Measurements from ENCODE around the gene AK4.

Gene AK4

DNA sequence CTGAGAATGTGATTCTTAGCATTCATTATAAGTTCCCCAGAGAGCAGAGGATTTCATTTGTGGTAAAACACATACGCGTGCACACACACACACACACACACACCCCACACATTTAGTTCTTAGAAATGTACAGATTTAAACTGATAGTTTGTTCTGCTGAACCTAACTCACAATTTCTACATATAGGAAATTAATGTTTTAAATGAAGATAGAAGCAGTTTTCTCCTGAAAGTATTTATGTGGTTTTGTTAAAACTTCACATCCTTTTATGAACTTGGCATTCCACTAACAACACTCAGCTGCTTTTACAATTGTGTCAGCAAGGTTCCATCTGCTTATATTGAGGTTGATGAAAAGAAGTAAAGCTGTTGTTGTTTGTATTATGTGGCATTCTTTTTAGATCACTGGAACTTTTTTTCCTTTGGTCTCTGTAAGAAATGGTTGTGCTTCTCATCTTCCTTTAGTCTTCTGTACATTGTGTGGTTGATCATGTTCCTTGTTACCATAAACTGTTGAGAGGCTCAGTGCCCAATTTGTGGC lies 41.6 kb downstream of the AK4 start:
- Histone ChIP-seq H3K79me2 (ENCODE audit: insufficient read depth, low read length) (no peaks in the 10 kb centered on the region), H2AFZ (ENCODE audit: low read depth, low read length, severe bottlenecking) (no peak overlapping the region), H3K27ac (ENCODE audit: low read depth, low read length) (no peak overlapping the region), H4K20me1 (ENCODE audit: low read depth, low read length) (no peaks in the 10 kb centered on the region; the same call in 1 of the 2 replicates), H3K4me3 (ENCODE audit: insufficient read depth, low read length, poor library complexity, severe bottlenecking) (no peak overlapping the region), H3K4me2 (ENCODE audit: low read depth, low read length, poor library complexity, severe bottlenecking) (no peak overlapping the region), H3K9ac (ENCODE audit: low read length) (no peak overlapping the region), H3K9me3 (ENCODE audit: insufficient read depth, low read length) (no peaks in the 10 kb centered on the region), H3K9me2 (replicated peaks; ENCODE audit: insufficient read depth, low read length) (no peaks in the 10 kb centered on the region), H3K36me3 (ENCODE audit: low read length) (no peaks in the 10 kb centered on the region), H3K27me3 (ENCODE audit: low read length) (no peaks in the 10 kb centered on the region), H3F3A (ENCODE audit: insufficient read depth) (no peaks in the 10 kb centered on the region)
- TF ChIP-seq, protein P1, sequence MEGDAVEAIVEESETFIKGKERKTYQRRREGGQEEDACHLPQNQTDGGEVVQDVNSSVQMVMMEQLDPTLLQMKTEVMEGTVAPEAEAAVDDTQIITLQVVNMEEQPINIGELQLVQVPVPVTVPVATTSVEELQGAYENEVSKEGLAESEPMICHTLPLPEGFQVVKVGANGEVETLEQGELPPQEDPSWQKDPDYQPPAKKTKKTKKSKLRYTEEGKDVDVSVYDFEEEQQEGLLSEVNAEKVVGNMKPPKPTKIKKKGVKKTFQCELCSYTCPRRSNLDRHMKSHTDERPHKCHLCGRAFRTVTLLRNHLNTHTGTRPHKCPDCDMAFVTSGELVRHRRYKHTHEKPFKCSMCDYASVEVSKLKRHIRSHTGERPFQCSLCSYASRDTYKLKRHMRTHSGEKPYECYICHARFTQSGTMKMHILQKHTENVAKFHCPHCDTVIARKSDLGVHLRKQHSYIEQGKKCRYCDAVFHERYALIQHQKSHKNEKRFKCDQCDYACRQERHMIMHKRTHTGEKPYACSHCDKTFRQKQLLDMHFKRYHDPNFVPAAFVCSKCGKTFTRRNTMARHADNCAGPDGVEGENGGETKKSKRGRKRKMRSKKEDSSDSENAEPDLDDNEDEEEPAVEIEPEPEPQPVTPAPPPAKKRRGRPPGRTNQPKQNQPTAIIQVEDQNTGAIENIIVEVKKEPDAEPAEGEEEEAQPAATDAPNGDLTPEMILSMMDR (IDR thresholded peaks at IDR 0.05; ENCODE audit: insufficient read depth, low read length, poor library complexity, severe bottlenecking), result no peak
- TF ChIP-seq EZH2phosphoT487 (conservative IDR thresholded peaks at IDR 0.05; ENCODE audit: low read length), result no peak

DNA sequence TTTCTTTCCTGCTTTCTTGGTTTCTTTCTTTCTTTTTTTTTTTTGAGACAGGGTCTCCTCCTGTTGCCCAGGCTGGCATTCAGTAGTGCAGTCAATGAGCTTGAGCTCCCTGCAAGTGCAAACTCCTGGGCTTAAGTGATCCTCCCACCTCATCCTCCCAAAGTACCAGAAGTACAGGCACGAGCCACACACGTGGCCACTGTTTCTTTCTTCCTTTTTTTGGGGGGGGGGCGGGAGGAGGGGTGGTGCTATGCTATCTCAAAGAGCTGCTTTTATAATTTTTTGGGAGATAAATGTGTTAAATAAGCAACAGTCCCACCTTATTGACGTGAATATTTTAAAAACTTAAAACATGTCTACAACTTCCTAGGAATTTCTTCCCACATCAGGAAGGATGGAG lies 42.2 kb downstream of the AK4 start:
- Histone ChIP-seq H3K79me2 (ENCODE audit: insufficient read depth, low read length) (no peaks in the 10 kb centered on the region), H3K9ac (ENCODE audit: low read length) (no peak overlapping the region), H3K27ac (ENCODE audit: low read depth, low read length) (no peak overlapping the region), H3K9me2 (replicated peaks; ENCODE audit: insufficient read depth, low read length) (no peaks in the 10 kb centered on the region), H2AFZ (ENCODE audit: low read depth, low read length, severe bottlenecking) (no peak overlapping the region), H3K4me3 (ENCODE audit: insufficient read depth, low read length, poor library complexity, severe bottlenecking) (no peak overlapping the region), H3K9me3 (ENCODE audit: insufficient read depth, low read length) (no peaks in the 10 kb centered on the region), H3K36me3 (ENCODE audit: low read length) (no peaks in the 10 kb centered on the region), H4K20me1 (ENCODE audit: low read depth, low read length) (no peaks in the 10 kb centered on the region; the same call in 1 of the 2 replicates), H3K4me2 (ENCODE audit: low read depth, low read length, poor library complexity, severe bottlenecking) (no peak overlapping the region), H3K27me3 (ENCODE audit: low read length) (no peaks in the 10 kb centered on the region), H3F3A (ENCODE audit: insufficient read depth) (no peaks in the 10 kb centered on the region)
- TF ChIP-seq EZH2phosphoT487 (conservative IDR thresholded peaks at IDR 0.05; ENCODE audit: low read length), result no peak
- TF ChIP-seq, protein P1 (IDR thresholded peaks at IDR 0.05; ENCODE audit: insufficient read depth, low read length, poor library complexity, severe bottlenecking), result no peak

DNA sequence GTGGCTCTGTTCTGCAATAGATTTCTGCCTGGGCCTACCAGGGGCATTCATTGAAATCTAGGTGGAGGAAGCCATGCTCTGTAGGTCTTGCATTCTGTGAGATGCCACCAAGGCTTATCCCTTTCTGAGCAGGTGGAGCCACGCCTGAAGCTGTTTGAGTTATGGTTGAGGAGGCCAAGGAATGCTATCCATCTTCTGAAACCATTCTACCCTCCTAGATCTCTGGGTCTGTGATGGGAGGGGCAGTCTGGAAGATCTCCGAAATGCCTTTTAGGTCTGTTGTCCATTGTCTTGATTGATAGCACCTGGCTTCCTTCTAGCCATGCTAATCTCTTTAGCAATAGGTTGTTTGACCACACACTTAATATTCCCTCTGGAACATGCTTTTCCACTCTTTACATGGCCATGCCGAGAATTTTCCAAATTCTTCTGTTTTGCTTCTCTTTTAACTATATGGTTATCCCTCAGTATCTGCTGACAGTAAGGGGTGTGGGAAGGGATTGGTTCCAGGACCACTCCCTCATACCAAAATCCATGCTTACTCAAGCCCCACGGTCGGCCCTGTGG lies 45.2 kb downstream of the AK4 start:
- no peaks in the 10 kb centered on the region for H3K79me2 ChIP-seq (ENCODE audit: insufficient read depth, low read length)
- H3K9me2 ChIP-seq (replicated peaks; ENCODE audit: insufficient read depth, low read length), result no peaks in the 10 kb centered on the region
- TF ChIP-seq, protein P1 (IDR thresholded peaks at IDR 0.05; ENCODE audit: insufficient read depth, low read length, poor library complexity, severe bottlenecking), result no peak
- TF ChIP-seq EZH2phosphoT487 (conservative IDR thresholded peaks at IDR 0.05; ENCODE audit: low read length), result no peak
- no peak overlapping the region for H3K9ac ChIP-seq (ENCODE audit: low read length)
- H3K9me3 ChIP-seq (ENCODE audit: insufficient read depth, low read length), result no peaks in the 10 kb centered on the region
- H3K27ac ChIP-seq (ENCODE audit: low read depth, low read length), result no peak overlapping the region
- H3K36me3 ChIP-seq (ENCODE audit: low read length), result no peaks in the 10 kb centered on the region
- no peaks in the 10 kb centered on the region for H3F3A ChIP-seq (ENCODE audit: insufficient read depth)
- no peak overlapping the region for H3K4me3 ChIP-seq (ENCODE audit: insufficient read depth, low read length, poor library complexity, severe bottlenecking)
- H2AFZ ChIP-seq (ENCODE audit: low read depth, low read length, severe bottlenecking), result no peak overlapping the region
- no peaks in the 10 kb centered on the region for H3K27me3 ChIP-seq (ENCODE audit: low read length)
- H4K20me1 ChIP-seq (ENCODE audit: low read depth, low read length), result no peaks in the 10 kb centered on the region; the same call in 1 of the 2 replicates
- H3K4me2 ChIP-seq (ENCODE audit: low read depth, low read length, poor library complexity, severe bottlenecking), result no peak overlapping the region

All from SU-DHL-6 (cell line).